Esophagus squamous epithelium (tissue), 5 donors: ENCODE results near the gene PLCE1. TPM values are rescaled to one million over a fixed set of nuclear protein-coding genes. Genes with fewer than 3 reads are reported as not detected.

Source experiments
- DNase-seq: peaks from one replicate; lab custom pipeline; 2025; lab: John Stamatoyannopoulos, UW
- H3K27ac ChIP-seq, 4 donors: fragments of 200-600 bp; sonication (generic); one replicate each; pipeline ENCODE4 v1.5.1; 2016 to 2019; ENCODE audit warnings: mild to moderate bottlenecking in 1 of 4
- H3K27me3 ChIP-seq, 4 donors: fragments of 200-600 bp; sonication (generic); 1 replicate in 3 of 4; 2 replicates in 1 of 4; pipeline versions ENCODE4 v1.5.1 to v1.6.0; 2017 to 2021; ENCODE audit warnings: antibody characterized with exemption in 1 of 4
- H3K36me3 ChIP-seq, 3 donors: fragments of 200-600 bp; sonication (generic); one replicate each; pipeline ENCODE4 v1.5.1; 2016 to 2019
- H3K4me1 ChIP-seq, 3 donors: fragments of 200-600 bp; sonication (generic); one replicate each; pipeline ENCODE4 v1.5.1; 2017 to 2019
- H3K4me3 ChIP-seq, 4 donors: fragments of 200-600 bp; sonication (generic); 1 replicate in 3 of 4; 2 replicates in 1 of 4; pipeline ENCODE4 v1.5.1; 2016 to 2019; ENCODE audit warnings: mild to moderate bottlenecking in 2 of 4, moderate library complexity in 1 of 4
- H3K9me3 ChIP-seq, 3 donors: fragments of 200-600 bp; sonication (generic); one replicate each; pipeline ENCODE4 v1.5.1; 2016 to 2019
- CTCF ChIP-seq, 6 experiments: fragments of 450-650 bp in 4 of 6; fragments of 200-600 bp in 2 of 6; sonication (generic) in 2 of 6; IDR thresholded peaks; one replicate each; pipeline ENCODE4 v1.5.1; 2016 to 2019; ENCODE audit warnings: antibody characterized with exemption in 6 of 6, mild to moderate bottlenecking in 4 of 6, moderate library complexity in 4 of 6
- POLR2A ChIP-seq, 4 donors: fragments of 450-650 bp; IDR thresholded peaks; one replicate each; pipeline ENCODE4 v1.6.1; 2017; ENCODE audit warnings: antibody characterized with exemption in 4 of 4, mild to moderate bottlenecking in 4 of 4, moderate library complexity in 3 of 4
- WGBS, 2 donors: methylation state at CpG; one replicate each; pipeline ENCODE4 v1.1.5; 2018; 5-methylcytosine and 5-hydroxymethylcytosine counted together
- intact Hi-C: fragments of 100-400 bp; cut with DNase I; formaldehyde crosslinking; loops from one replicate; pipeline ENCODE4 v1.15.0; 2022
- total RNA-seq, 4 donors: library from RNA; depleted of rRNA; stranded (reverse); fragments of >200 nt; gene quantifications; one replicate each; pipeline ENCODE4 v1.1.0, GENCODE V29; 2016
- donor health status: DM: yes; HTN: yes; CAD: no.

The PLCE1 gene
- total RNA-seq, 4 donors from 2014 or later: 1.8 to 3.6 (median 3.1) TPM

GRCh38 chr10:93997546-93997945 is 3.8 kb downstream of the PLCE1 start:
- no peak overlapping the region for H3K4me3 ChIP-seq
- no peaks in the 10 kb centered on the region for H3K36me3 ChIP-seq
- H3K27ac ChIP-seq: no peak overlapping the region
- intact Hi-C loops: no loop called here
- H3K27me3 ChIP-seq: peaks cover 0 to 40% (median 0%) of the 10 kb centered on the region in 4 donors
- WGBS, 2 donors: 67 to 86% methylated on average over 2 of the region's 2 CpGs
- H3K9me3 ChIP-seq: no peaks in the 10 kb centered on the region
- DNase-seq: no peak
- H3K4me1 ChIP-seq: peaks cover 0 to 37% (median 2%) of the 10 kb centered on the region in 3 donors
- TF ChIP-seq CTCF (IDR thresholded peaks at IDR 0.05) (no peak), POLR2A (IDR thresholded peaks at IDR 0.05) (no peak)

GRCh38 chr10:93999401-93999851 is 5.7 kb downstream of the PLCE1 start:
- H3K4me1 ChIP-seq: peaks cover 0 to 25% (median 0%) of the 10 kb centered on the region in 3 donors
- H3K36me3 ChIP-seq: no peaks in the 10 kb centered on the region
- H3K4me3 ChIP-seq: peak overlapping the region in 1 of 4 donors; percentile 19
- WGBS, 2 donors: 36 to 46% methylated on average over 11 of the region's 11 CpGs
- TF ChIP-seq CTCF (IDR thresholded peaks at IDR 0.05) (no peak), POLR2A (IDR thresholded peaks at IDR 0.05) (no peak)
- peaks cover 0 to 21% (median 0%) of the 10 kb centered on the region in 4 donors for H3K27me3 ChIP-seq
- intact Hi-C loops: no loop called here
- H3K9me3 ChIP-seq: no peaks in the 10 kb centered on the region
- DNase-seq: no peak
- no peak overlapping the region for H3K27ac ChIP-seq

GRCh38 chr10:94000638-94001415 is 7.1 kb downstream of the PLCE1 start:
- no peak for TF ChIP-seq CTCF (IDR thresholded peaks at IDR 0.05)
- TF ChIP-seq POLR2A (IDR thresholded peaks at IDR 0.05): no peak
- H3K36me3 ChIP-seq: no peaks in the 10 kb centered on the region
- no peak overlapping the region for H3K4me3 ChIP-seq
- no peak overlapping the region for H3K27ac ChIP-seq
- peaks cover 0 to 7% (median 0%) of the 10 kb centered on the region in 4 donors for H3K27me3 ChIP-seq
- peaks cover 0 to 33% (median 3%) of the 10 kb centered on the region in 3 donors for H3K4me1 ChIP-seq
- no peaks in the 10 kb centered on the region for H3K9me3 ChIP-seq
- intact Hi-C loops: no loop called here
- WGBS, 2 donors: 59 to 96% methylated on average over 2 of the region's 5 CpGs
- no peak for DNase-seq

- TF ChIP-seq CTCF (IDR thresholded peaks at IDR 0.05): no peak
- no peak for TF ChIP-seq POLR2A (IDR thresholded peaks at IDR 0.05)
- DNase-seq: no peak
- Histone ChIP-seq H3K9me3 (no peaks in the 10 kb centered on the region), H3K4me3 (no peak overlapping the region), H3K27me3 (peaks cover 0 to under 1% (median 0%) of the 10 kb centered on the region in 4 donors), H3K36me3 (no peaks in the 10 kb centered on the region), H3K4me1 (peaks cover 0 to 39% (median 3%) of the 10 kb centered on the region in 3 donors), H3K27ac (no peak overlapping the region)
- intact Hi-C loops: no loop called here
- WGBS, 2 donors: 64 to 83% methylated on average over 1 of the region's 1 CpG
Observed at GRCh38 chr10:94001416-94001810, 7.7 kb downstream of the PLCE1 start.

- Histone ChIP-seq H3K4me1 (peaks cover 0 to 47% (median 9%) of the 10 kb centered on the region in 3 donors), H3K27me3 (no peaks in the 10 kb centered on the region), H3K4me3 (no peak overlapping the region), H3K27ac (no peak overlapping the region), H3K36me3 (no peaks in the 10 kb centered on the region), H3K9me3 (no peaks in the 10 kb centered on the region)
- TF ChIP-seq POLR2A (IDR thresholded peaks at IDR 0.05): no peak
- TF ChIP-seq CTCF (IDR thresholded peaks at IDR 0.05): no peak
- WGBS, 2 donors: 42 to 59% methylated on average over 3 of the region's 3 CpGs
- intact Hi-C loops: no loop called here
- DNase-seq: no peak
Observed at GRCh38 chr10:94002156-94002555, 8.4 kb downstream of the PLCE1 start.
